Spleen (tissue), 11 donors: ENCODE results near the gene B4GALNT3. TPM values are rescaled to one million over a fixed set of nuclear protein-coding genes. Genes with fewer than 3 reads are reported as not detected.

Experiments
- DNase-seq: peaks from one replicate; pipeline ENCODE4 v3.0.0-alpha.2; 2020
- H3K27ac ChIP-seq, 8 donors: fragments of 200-600 bp; sonication (generic) in 7 of 8; 1 replicate in 4 of 8; 2 replicates in 4 of 8; pipeline versions ENCODE4 v1.5.0 to v1.8.0; 2016 to 2021; ENCODE audit warnings: inconsistent platforms in 4 of 8, mild to moderate bottlenecking in 4 of 8, moderate library complexity in 1 of 8
- H3K27me3 ChIP-seq, 7 donors: fragments of 200-600 bp; sonication (generic) in 6 of 7; replicated peaks in 1 of 7; 1 replicate in 4 of 7; 2 replicates in 3 of 7; pipeline versions ENCODE4 v1.5.0 to v1.8.0; 2016 to 2021; ENCODE audit warnings: inconsistent platforms in 3 of 7, mild to moderate bottlenecking in 1 of 7
- H3K36me3 ChIP-seq, 6 donors: fragments of 200-600 bp; sonication (generic) in 5 of 6; 1 replicate in 4 of 6; 2 replicates in 2 of 6; pipeline versions ENCODE4 v1.5.0 to v1.8.0; 2016 to 2021; ENCODE audit warnings: inconsistent platforms in 2 of 6
- H3K4me1 ChIP-seq, 6 donors: fragments of 200-600 bp; sonication (generic) in 5 of 6; 1 replicate in 3 of 6; 2 replicates in 3 of 6; pipeline versions ENCODE4 v1.5.0 to v1.8.0; 2016 to 2021; ENCODE audit warnings: inconsistent platforms in 3 of 6
- H3K4me3 ChIP-seq, 8 donors: fragments of 200-600 bp; sonication (generic) in 7 of 8; 1 replicate in 4 of 8; 2 replicates in 4 of 8; pipeline versions ENCODE4 v1.5.0 to v1.8.0; 2016 to 2021; ENCODE audit warnings: inconsistent platforms in 4 of 8, mild to moderate bottlenecking in 4 of 8, moderate library complexity in 2 of 8
- H3K9me3 ChIP-seq, 8 donors: fragments of 200-600 bp; sonication (generic) in 7 of 8; 1 replicate in 4 of 8; 2 replicates in 4 of 8; pipeline versions ENCODE4 v1.5.0 to v1.8.0; 2016 to 2021; ENCODE audit warnings: inconsistent platforms in 4 of 8
- POLR2A ChIP-seq, 3 donors: fragments of 450-650 bp; IDR thresholded peaks; one replicate each; pipeline ENCODE4 v1.5.1; 2017; ENCODE audit warnings: antibody characterized with exemption in 3 of 3, mild to moderate bottlenecking in 1 of 3
- POLR2AphosphoS5 ChIP-seq, 3 donors: sonication (generic); formaldehyde crosslinking; IDR thresholded peaks; one replicate each; pipeline ENCODE4 v1.5.1; 2017; ENCODE audit warnings: antibody characterized with exemption in 3 of 3
- WGBS, 5 donors: extraction: QIAGEN DNeasy Blood & Tissue Kit in 3 of 5; methylation state at CpG; one replicate each; pipeline versions ENCODE4 v1.1.5 to v1.1.7; 2013 to 2018; 5-methylcytosine and 5-hydroxymethylcytosine counted together
- intact Hi-C: fragments of 100-400 bp; cut with DNase I; formaldehyde crosslinking; loops from one replicate; pipeline ENCODE4 v1.15.0; 2023; ENCODE audit warnings: low total_unique reads
- polyA plus RNA-seq, 3 donors: library from polyadenylated mRNA; stranded (reverse); fragments of 200-250 nt; gene quantifications; one replicate each; pipeline ENCODE4 v1.2.1, GENCODE V29; 2013
- total RNA-seq, 7 donors: library from RNA; depleted of rRNA in 3 of 7; stranded (reverse); fragments of >200 nt in 3 of 7; fragmentation: NEBNext Ultra II Directional in 4 of 7; extraction: Animal tissue kit (Norgen Biotek cat#: 25700) in 4 of 7; gene quantifications; one replicate each; pipeline versions ENCODE4 v1.1.0 to v1.2.1, GENCODE V29; 2016 to 2021
- TF ChIP-seq, protein P1 (sequence below), 11 experiments: fragments of 200-600 bp in 7 of 11; fragments of 450-650 bp in 4 of 11; sonication (generic) in 4 of 11; IDR thresholded peaks in 8 of 11; conservative IDR thresholded peaks in 3 of 11; 1 replicate in 7 of 11; 2 replicates in 4 of 11; pipeline versions ENCODE4 v1.4.0 to v1.8.0; 2016 to 2021; ENCODE audit warnings: antibody characterized with exemption in 11 of 11, inconsistent platforms in 4 of 11, mild to moderate bottlenecking in 1 of 11
- donor health status: healthy with polysubstance abuse.
- donor health status: DM: no; HTN: no; CAD: no; lungs with moderate emphysema.
- donor health status: DM: no; HTN: no; CAD: no.
- donor health status: Bipolar disorder and iron deficiency.
- donor health status: healthy.
- donor health status: DM: no; HTN: no; CAD: no.
- donor health status: DM: yes; HTN: yes; CAD: no.

Gene B4GALNT3
- total and polyA plus RNA-seq, 10 donors = 0.28 to 2.0 (median 1.5) TPM

DNA sequence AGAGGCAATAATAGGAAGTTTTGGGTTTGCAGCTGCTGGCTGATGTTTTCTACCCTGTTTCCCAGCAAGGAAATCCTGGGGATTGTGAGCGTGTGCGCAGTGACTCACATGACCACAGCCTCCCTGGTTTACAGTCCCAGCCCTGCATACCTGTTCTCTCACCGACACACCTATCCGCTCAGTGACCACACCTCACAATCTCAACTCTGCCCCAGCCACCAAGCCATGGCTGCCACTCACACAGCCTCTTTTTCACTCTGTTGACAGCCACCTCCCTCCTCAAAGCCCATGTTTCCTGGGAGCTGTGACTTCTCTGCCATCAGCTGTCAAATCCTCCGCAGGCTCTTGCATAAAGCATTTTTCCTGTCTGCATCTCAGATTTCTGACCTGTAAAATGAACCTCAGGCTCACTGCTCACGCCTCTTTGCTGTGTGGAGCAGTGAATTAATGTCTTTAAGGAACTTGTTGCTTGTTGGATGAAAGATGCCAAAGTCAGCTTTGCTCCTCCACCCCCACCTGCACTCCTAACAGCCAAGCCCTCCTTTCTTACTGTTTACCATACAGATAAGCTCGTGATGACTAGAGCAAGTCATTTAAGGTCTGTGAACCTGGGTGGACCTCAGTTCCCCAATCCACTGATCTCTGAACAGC lies 43.5 kb downstream of the B4GALNT3 start:
- Histone ChIP-seq H3K27ac (no peak overlapping the region), H3K4me3 (no peak overlapping the region)
- WGBS, 5 donors = 39 to 43% (median 40%) methylated on average over 7 of the region's 7 CpGs

DNA sequence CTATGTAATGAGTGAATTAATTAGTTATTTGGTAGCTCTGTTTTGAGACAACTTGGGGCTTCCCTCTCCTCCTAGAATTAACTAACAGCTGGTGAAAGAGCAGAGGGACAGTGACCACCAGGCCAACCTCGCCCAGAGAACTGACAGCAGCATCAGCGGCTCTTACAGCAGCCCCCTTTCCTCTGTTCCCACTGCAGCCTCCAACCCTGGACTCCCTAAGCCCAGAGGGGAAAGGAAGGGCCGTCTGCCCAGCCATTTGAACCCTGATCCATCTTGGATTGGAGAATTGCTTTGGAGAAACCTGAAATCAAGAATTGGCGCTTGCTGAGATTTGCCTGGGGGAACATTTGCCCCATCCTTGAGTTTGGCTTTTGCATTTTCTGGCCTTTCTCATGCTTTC lies 45.5 kb downstream of the B4GALNT3 start:
- no peaks in the 10 kb centered on the region for H3K9me3 ChIP-seq
- peaks cover 0 to 9% (median 0%) of the 10 kb centered on the region in 6 donors for H3K4me1 ChIP-seq
- no peak for DNase-seq
- H3K36me3 ChIP-seq = no peaks in the 10 kb centered on the region
- 80 to 94% (median 87%) methylated on average over 4 of the region's 4 CpGs for WGBS, 5 donors
- no peak overlapping the region for H3K27ac ChIP-seq
- TF ChIP-seq POLR2A (IDR thresholded peaks at IDR 0.05) (no peak), POLR2AphosphoS5 (IDR thresholded peaks at IDR 0.05) (no peak)
- TF ChIP-seq, protein P1, sequence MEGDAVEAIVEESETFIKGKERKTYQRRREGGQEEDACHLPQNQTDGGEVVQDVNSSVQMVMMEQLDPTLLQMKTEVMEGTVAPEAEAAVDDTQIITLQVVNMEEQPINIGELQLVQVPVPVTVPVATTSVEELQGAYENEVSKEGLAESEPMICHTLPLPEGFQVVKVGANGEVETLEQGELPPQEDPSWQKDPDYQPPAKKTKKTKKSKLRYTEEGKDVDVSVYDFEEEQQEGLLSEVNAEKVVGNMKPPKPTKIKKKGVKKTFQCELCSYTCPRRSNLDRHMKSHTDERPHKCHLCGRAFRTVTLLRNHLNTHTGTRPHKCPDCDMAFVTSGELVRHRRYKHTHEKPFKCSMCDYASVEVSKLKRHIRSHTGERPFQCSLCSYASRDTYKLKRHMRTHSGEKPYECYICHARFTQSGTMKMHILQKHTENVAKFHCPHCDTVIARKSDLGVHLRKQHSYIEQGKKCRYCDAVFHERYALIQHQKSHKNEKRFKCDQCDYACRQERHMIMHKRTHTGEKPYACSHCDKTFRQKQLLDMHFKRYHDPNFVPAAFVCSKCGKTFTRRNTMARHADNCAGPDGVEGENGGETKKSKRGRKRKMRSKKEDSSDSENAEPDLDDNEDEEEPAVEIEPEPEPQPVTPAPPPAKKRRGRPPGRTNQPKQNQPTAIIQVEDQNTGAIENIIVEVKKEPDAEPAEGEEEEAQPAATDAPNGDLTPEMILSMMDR (IDR thresholded peaks at IDR 0.05 in 8 of 11, conservative IDR thresholded peaks at IDR 0.05 in 3 of 11) = no peak
- intact Hi-C loops = no loop called here
- H3K27me3 ChIP-seq = peaks cover 0 to 19% (median 0%) of the 10 kb centered on the region in 7 donors
- H3K4me3 ChIP-seq = no peak overlapping the region

More for the DNA sequence above, 43.5 kb downstream of the B4GALNT3 start:
- H3K36me3 ChIP-seq = no peaks in the 10 kb centered on the region
- intact Hi-C loops = no loop called here
- TF ChIP-seq, protein P1 (IDR thresholded peaks at IDR 0.05 in 8 of 11, conservative IDR thresholded peaks at IDR 0.05 in 3 of 11) = no peak
- no peak for TF ChIP-seq POLR2A (IDR thresholded peaks at IDR 0.05)
- TF ChIP-seq POLR2AphosphoS5 (IDR thresholded peaks at IDR 0.05) = no peak
- no peaks in the 10 kb centered on the region for H3K9me3 ChIP-seq
- DNase-seq = no peak
- H3K4me1 ChIP-seq = no peaks in the 10 kb centered on the region
- H3K27me3 ChIP-seq = peaks cover 0 to 16% (median 0%) of the 10 kb centered on the region in 7 donors

DNA sequence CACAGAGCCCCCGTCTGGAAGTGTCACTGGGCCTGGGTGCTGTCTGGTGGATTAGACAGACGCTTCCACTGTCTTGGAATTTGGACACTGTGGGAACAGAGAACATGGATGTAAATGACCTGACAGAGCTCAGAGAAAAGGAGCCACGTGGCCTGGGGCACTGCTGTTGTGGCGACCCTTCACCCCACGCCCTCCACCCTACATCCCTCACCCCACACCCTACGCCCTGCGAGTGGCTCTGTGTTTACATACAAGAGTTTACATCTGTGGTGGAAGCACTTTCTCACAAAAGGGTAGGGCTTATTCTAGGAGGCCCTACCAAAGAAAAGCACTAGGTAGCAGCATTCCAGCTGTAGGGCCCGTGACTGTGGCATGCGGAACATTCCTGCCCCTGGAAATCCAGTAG lies 47.7 kb downstream of the B4GALNT3 start:
- intact Hi-C loops = no loop called here
- WGBS, 5 donors = 79 to 90% (median 83%) methylated on average over 9 of the region's 9 CpGs
- Histone ChIP-seq H3K27ac (no peak overlapping the region), H3K27me3 (peaks cover 0 to 21% (median 0%) of the 10 kb centered on the region in 7 donors), H3K9me3 (no peaks in the 10 kb centered on the region), H3K36me3 (no peaks in the 10 kb centered on the region), H3K4me3 (no peak overlapping the region), H3K4me1 (peaks cover 0 to 9% (median 0%) of the 10 kb centered on the region in 6 donors)
- TF ChIP-seq POLR2AphosphoS5 (IDR thresholded peaks at IDR 0.05) (no peak), POLR2A (IDR thresholded peaks at IDR 0.05) (no peak)
- TF ChIP-seq, protein P1 (IDR thresholded peaks at IDR 0.05 in 8 of 11, conservative IDR thresholded peaks at IDR 0.05 in 3 of 11) = no peak
- no peak for DNase-seq

DNA sequence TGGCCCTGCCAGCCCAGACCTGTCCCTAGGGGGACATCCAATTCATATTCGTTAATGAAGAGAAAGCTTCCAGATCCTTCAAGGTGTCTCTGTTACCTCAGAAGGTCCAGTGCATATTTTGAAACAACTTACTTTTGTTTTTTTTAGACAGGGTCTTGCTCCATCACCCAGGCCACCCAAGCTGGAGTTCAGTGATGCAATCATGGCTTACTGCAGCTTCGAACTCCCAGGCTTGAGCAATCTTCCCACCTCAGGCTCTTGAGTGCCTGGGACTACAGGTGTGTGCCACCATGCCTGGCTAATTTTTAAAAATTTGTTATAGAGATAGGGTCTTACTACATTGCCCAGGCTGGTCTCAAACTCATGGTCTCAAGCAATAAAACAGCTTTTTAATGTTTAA lies 48.4 kb downstream of the B4GALNT3 start:
- Histone ChIP-seq H3K36me3 (no peaks in the 10 kb centered on the region), H3K27ac (no peak overlapping the region), H3K9me3 (no peaks in the 10 kb centered on the region), H3K4me3 (no peak overlapping the region), H3K4me1 (peaks cover 0 to 9% (median 0%) of the 10 kb centered on the region in 6 donors), H3K27me3 (peaks cover 0 to 22% (median 0%) of the 10 kb centered on the region in 7 donors)
- WGBS, 5 donors = 50 to 94% (median 64%) methylated on average over 2 of the region's 2 CpGs
- DNase-seq = no peak
- intact Hi-C loops = no loop called here
- TF ChIP-seq POLR2A (IDR thresholded peaks at IDR 0.05) = no peak
- TF ChIP-seq, protein P1 (IDR thresholded peaks at IDR 0.05 in 8 of 11, conservative IDR thresholded peaks at IDR 0.05 in 3 of 11) = no peak
- no peak for TF ChIP-seq POLR2AphosphoS5 (IDR thresholded peaks at IDR 0.05)
